Measurements from ENCODE around the gene SHC3.

Gene SHC3

GRCh38 chr9:88993327-88993726 lies 185.3 kb downstream of the SHC3 start:
- TF ChIP-seq, protein P1, sequence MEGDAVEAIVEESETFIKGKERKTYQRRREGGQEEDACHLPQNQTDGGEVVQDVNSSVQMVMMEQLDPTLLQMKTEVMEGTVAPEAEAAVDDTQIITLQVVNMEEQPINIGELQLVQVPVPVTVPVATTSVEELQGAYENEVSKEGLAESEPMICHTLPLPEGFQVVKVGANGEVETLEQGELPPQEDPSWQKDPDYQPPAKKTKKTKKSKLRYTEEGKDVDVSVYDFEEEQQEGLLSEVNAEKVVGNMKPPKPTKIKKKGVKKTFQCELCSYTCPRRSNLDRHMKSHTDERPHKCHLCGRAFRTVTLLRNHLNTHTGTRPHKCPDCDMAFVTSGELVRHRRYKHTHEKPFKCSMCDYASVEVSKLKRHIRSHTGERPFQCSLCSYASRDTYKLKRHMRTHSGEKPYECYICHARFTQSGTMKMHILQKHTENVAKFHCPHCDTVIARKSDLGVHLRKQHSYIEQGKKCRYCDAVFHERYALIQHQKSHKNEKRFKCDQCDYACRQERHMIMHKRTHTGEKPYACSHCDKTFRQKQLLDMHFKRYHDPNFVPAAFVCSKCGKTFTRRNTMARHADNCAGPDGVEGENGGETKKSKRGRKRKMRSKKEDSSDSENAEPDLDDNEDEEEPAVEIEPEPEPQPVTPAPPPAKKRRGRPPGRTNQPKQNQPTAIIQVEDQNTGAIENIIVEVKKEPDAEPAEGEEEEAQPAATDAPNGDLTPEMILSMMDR (IDR thresholded peaks at IDR 0.05; ENCODE audit: low read depth, low read length, missing control alignments), result no peak
- DNase-seq (ENCODE audit: extremely low read depth, low read depth), result no peak
- H3K4me3 ChIP-seq (replicated peaks; ENCODE audit: low read depth, low read length), result peak overlapping the region; percentile 88

- TF ChIP-seq, protein P1 (IDR thresholded peaks at IDR 0.05; ENCODE audit: low read depth, low read length, missing control alignments), result no peak
- H3K4me3 ChIP-seq (replicated peaks; ENCODE audit: low read depth, low read length), result peak overlapping the region; percentile 88
- no peak for DNase-seq (ENCODE audit: extremely low read depth, low read depth)
Observed at GRCh38 chr9:88992556-88992955, 186.1 kb downstream of the SHC3 start.

GRCh38 chr9:88991066-88992034 lies 187.3 kb downstream of the SHC3 start, which contains the start of gene S1PR3:
Gene S1PR3 (plus strand): TSS chr9:88991468. CDS start chr9:89001201, 9,733 bp downstream.
- TF ChIP-seq, protein P1 (IDR thresholded peaks at IDR 0.05; ENCODE audit: low read depth, low read length, missing control alignments), result no peak
- peak within 1 kb of the TSS; percentile 88 for H3K4me3 ChIP-seq (replicated peaks; ENCODE audit: low read depth, low read length)
- no peak for DNase-seq (ENCODE audit: extremely low read depth, low read depth)

GRCh38 chr9:88990729-88991065 lies 187.9 kb downstream of the SHC3 start:
- TF ChIP-seq, protein P1 (IDR thresholded peaks at IDR 0.05; ENCODE audit: low read depth, low read length, missing control alignments), result no peak
- DNase-seq (ENCODE audit: extremely low read depth, low read depth), result no peak
- H3K4me3 ChIP-seq (replicated peaks; ENCODE audit: low read depth, low read length), result peak overlapping the region; percentile 88

DNA sequence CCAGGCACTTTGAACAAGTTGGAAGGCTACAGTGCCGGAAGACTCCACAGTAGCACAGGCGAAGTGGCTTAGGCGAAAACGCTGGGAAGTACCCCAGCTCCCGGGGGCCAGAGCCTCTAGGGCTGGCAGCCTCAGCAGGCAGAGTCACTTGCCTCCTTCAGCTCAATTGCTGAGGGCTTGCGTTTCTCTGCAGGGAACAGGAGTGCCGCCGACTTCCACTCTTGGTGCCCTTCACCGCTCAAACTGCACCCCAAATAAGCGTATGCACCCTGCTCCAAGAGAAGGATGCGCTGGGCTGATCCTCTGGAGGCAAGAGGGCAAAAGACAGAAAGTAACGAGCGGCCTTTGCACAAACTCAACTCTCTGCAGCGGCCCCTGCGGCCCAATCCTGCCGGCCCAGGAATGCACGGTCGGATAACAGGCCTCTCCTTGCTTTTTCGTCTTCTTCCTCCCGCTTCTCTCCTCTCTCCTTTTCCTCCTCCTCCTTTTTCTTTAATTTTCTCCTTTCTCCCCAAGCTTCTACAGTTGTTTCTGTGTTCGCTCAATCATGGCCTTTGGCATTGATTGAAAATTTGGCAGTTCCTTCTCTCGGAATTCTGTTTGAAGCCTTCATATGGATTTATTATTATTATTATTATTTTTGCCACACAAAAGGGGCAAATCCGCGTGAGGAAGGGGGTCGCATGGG lies 188.4 kb downstream of the SHC3 start:
- TF ChIP-seq, protein P1 (IDR thresholded peaks at IDR 0.05; ENCODE audit: low read depth, low read length, missing control alignments), result no peak
- DNase-seq (ENCODE audit: extremely low read depth, low read depth), result no peak
- peak overlapping the region; percentile 88 for H3K4me3 ChIP-seq (replicated peaks; ENCODE audit: low read depth, low read length)

DNA sequence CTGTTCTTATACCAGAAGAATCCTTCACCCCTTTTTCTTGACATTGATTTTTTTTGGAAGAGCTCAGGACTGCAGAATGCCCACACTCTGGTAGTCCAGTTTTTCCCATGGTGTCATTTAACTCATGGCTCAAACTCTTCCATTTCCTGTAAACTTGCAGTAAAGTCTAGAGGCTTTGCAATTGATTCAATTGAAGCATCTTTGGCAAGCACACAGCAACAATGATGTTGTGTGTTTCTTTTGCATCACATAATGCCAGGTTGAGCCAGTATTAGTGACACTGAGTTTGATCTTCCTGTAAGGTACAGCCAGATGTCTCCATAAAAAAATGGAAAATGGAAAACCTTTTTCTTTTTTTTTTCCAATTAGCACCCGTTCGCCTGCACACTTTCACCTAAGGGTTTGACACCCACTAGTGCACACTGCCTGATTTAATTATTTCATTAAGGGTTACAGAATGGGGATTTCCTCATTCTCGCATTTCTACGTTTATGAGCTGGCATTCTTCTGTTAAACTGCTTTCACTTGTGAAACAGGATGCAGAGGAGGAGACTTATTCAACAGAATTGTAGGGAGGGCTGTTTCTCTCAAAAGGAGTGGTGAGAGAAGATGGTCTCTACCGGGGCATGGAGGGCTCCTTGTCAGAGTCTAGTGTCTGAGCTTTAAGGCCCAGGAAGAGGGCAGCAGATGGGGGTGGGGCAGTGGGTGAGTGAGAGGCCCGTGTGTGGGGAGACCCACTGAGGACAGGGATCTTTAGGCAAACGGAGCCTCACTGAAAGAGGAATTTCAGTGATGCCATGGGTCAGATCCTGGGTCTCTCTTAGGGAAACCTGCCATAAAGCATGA lies 189.6 kb downstream of the SHC3 start:
- TF ChIP-seq, protein P1 (IDR thresholded peaks at IDR 0.05; ENCODE audit: low read depth, low read length, missing control alignments), result no peak
- H3K4me3 ChIP-seq (replicated peaks; ENCODE audit: low read depth, low read length), result no peak overlapping the region
- no peak for DNase-seq (ENCODE audit: extremely low read depth, low read depth)
